Sigmoid colon (tissue), 4 donors: ENCODE measurements around the gene KRT24.

Source experiments
- EP300 ChIP-seq, 4 donors: sonication (generic); formaldehyde crosslinking; IDR thresholded peaks; one replicate each; pipeline ENCODE4 v1.6.1; 2017; ENCODE audit warnings: antibody characterized with exemption in 4 of 4
- POLR2A ChIP-seq, 2 donors: fragments of 450-650 bp; IDR thresholded peaks; one replicate each; pipeline ENCODE4 v1.6.1; 2016; ENCODE audit warnings: antibody characterized with exemption in 2 of 2, mild to moderate bottlenecking in 2 of 2, moderate library complexity in 2 of 2
- POLR2AphosphoS5 ChIP-seq, 4 donors: sonication (generic); formaldehyde crosslinking; IDR thresholded peaks; one replicate each; pipeline ENCODE4 v1.6.1; 2017; ENCODE audit warnings: antibody characterized with exemption in 4 of 4
- TF ChIP-seq, protein P1 (sequence below), 4 experiments: fragments of 450-650 bp in 3 of 4; fragments of 200-600 bp in 1 of 4; IDR thresholded peaks; one replicate each; pipeline ENCODE4 v1.5.1; 2016 to 2019; ENCODE audit warnings: antibody characterized with exemption in 4 of 4, mild to moderate bottlenecking in 3 of 4, moderate library complexity in 2 of 4

DNA sequence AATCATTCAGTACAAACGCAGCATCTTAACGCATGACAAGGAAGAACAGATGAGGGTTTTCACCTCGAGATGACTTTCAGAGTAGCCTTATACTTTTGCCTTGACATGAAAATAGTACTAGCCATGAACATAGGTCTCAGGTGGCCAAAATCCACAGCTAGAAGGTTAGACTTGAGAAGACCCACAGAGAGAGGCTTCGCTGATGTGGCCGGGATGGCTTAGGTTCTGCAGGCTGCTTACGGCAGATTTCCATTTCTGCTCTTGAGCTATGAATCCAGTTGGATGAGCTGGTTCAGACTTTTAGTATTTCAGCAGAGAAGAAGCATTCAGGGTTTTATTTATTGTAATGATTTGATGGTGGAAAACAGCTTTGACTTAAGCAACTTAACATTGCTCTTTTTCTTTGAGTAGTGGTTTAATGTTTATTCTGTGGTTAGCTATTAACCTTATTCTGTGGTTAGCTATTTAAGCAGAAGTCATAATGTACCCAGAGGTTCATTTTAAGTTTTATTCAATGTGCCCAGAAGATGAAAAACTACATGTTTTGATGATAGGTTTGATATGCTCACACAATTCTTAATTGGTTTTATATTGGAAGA lies 7.6 kb downstream of the KRT24 start:
- TF ChIP-seq, protein P1, sequence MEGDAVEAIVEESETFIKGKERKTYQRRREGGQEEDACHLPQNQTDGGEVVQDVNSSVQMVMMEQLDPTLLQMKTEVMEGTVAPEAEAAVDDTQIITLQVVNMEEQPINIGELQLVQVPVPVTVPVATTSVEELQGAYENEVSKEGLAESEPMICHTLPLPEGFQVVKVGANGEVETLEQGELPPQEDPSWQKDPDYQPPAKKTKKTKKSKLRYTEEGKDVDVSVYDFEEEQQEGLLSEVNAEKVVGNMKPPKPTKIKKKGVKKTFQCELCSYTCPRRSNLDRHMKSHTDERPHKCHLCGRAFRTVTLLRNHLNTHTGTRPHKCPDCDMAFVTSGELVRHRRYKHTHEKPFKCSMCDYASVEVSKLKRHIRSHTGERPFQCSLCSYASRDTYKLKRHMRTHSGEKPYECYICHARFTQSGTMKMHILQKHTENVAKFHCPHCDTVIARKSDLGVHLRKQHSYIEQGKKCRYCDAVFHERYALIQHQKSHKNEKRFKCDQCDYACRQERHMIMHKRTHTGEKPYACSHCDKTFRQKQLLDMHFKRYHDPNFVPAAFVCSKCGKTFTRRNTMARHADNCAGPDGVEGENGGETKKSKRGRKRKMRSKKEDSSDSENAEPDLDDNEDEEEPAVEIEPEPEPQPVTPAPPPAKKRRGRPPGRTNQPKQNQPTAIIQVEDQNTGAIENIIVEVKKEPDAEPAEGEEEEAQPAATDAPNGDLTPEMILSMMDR (IDR thresholded peaks at IDR 0.05): no peak
- no peak for TF ChIP-seq EP300 (IDR thresholded peaks at IDR 0.05)
- TF ChIP-seq POLR2AphosphoS5 (IDR thresholded peaks at IDR 0.05): no peak
- TF ChIP-seq POLR2A (IDR thresholded peaks at IDR 0.05): no peak
